ENCODE results near the gene PSPC1.
"Not testable (repeated sequence)": the region's sequence is repeated elsewhere in the genome, so short reads cannot be mapped to it uniquely, and the experiment has no call there.

PSPC1 gene

DNA sequence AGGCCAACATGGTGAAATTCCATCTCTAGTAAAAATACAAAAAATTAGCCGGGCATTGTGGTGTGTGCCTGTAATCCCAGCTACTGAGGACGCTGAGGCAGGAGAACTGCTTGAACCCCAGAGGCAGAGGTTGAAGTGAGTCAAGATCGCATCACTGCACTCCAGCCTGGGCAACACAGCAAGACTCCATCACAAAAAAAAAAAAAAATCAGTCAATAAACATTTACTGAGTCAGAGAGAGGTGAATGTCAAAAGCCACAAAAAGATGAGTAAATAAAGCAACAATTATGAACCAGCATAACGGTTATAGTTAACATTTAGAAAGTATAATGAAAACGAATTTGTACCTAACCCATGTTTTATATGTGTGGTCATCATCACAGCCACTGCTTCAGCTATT lies 23.1 kb downstream of the PSPC1 start:
- DNase-seq: no peak

DNA sequence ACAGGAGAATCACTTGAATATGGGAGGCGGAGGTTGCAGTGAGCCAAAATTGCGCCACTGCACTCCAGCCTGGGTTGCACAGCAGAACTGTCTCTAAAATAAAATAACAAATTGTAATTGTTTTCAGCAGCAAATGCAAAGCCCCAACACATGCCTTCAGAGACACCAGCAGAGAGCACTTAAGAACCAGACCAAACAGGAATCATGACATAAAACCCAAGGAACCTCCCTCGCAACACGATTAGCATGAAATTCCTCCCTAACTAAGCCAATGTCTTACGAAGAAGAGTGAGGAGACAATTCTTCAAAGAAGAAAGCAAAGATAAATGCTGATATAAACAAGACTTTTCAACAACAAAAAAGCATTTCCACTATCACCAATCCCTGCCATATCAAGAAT lies 40.1 kb downstream of the PSPC1 start:
- no peak for DNase-seq

DNA sequence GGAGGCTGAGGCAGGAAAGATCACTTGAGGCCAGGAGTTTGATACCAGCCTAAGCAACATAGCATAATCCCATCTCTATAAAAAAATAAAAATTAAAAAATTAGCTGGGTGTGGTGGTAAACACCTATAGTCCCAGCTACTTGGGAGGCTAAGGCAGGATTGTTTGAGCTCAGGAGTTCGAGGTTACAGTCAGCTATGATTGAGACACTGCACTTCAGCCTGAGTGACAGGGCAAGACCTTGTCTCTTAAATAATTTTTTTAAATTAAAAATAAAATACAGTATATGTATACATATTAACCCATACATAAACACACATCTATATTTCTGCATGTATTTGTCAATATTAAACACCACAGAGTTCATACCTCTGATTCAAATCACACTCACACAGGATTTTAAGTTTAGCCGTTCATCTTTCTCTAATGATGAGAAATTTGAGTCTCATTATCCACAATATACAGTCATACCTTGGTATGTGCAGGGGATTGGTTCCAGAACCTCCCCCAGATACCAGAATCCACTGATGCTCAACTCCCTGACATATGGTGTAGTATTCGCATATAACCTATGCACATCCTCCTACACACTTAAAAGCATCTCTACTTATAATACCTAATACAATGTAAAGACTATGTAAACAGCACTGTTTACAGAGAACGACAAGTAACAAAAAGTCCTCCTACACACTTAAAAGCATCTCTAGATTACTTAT lies 44.7 kb downstream of the PSPC1 start:
- no peak for DNase-seq

DNA sequence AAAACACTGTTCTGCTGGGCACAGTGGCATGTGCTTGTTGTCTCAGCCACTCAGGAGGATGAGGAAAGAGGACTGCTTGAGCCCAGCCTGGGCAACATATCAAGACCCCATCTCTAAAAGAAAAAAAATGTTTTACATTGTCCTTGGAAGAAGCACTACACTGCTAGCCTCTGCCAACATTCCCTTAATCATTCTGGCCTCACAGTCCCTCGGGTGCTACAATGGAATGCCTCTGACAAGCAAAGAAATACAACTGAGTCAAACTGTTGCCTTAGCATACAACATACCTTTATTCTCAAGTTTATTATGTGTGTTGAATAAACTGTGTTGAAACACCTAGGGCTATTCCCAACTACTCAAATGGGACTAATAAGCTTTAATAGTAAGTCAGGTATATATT lies 56.1 kb downstream of the PSPC1 start:
- no peak for DNase-seq

DNA sequence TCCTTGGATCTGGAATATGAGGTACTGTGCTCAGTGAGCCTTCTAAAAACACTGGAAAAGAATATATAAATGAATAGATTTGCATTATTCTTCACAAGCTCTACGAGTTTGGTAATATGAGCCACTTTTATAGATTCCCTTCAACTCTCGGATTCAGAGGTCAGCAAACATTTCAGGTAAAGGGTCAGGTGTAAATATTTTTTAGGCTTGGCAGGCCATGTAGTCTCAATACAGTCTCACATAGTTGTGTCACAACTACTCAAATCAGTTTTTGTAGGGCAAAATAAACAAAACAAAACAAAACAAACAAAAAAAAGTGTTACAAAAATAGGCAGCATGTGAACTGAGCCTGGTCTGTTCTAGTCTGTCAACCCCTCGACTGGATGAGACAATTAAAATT lies 57.4 kb downstream of the PSPC1 start:
- DNase-seq: no peak

DNA sequence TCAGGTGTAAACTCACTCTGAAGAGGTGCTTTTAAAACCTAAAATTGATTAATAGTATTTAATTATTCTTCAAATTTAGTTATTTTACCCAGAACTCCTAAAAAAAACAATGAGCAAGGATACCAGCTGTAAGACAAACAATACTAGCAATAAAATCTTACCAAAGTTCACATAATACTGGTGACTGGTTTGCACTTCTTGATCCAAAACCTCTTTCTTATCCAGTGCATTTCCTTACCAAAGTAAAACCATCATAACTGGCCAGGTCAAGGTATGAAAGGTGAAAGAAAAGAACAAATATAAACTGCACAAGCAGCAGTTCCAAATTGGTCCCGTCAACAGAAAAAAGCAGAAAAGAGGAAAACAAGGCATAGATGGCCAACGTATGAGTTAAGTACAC lies 62.7 kb downstream of the PSPC1 start:
- no peak for DNase-seq

DNA sequence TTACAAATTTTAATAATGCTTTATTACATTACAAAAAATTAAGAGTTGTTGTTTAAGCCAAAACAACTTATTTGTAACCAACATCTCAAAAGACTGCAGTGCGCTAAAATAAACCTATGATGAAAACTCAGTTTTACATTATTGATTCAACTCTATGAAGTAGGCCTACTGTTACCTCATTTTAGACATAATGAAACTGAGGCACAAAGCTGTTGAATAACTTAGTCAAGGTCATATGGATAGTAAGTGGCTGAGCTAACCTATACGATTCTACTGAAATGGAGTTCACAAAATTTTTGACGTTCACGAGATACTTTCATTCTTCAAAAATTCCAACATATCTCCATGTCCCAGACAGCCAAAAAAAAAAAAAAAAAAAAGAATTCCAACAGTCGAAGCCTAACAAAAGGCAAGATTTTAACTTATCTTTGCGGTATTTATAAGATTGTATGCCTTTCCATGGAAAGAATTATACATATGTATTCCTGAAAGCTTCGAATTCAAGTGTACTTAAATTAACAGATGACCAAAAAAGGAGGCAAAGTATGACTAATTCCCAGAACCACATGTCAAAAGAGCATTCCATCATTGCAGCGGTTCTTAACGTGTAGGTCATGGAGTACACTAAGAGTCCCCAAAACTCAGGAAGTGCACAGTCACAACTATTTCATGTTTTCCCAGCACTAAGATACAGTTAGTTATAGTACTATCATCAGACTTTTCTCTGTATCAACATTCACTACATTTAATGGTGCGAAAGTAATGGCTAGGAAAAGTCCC lies 69.4 kb downstream of the PSPC1 start:
- DNase-seq: peak; percentile 49 to 66 (median 56)

DNA sequence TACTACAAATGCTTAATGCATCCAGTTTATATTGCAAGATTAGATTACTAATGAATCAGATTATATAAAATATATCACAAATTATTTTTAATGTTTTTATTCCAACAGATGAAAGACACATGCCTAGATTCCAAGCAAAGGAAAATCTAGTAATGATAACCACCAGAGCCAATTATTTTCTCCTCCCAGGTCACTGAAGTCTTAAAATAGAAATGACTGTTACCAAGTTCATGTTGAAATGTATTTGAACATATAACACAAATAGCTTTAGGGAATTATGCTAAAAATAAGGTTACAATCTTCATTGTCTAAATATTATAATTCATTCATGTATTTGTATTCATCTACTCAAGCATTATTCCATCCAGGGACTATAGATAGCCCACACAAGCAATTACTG lies 73.0 kb downstream of the PSPC1 start:
- DNase-seq: not testable (repeated sequence)

DNA sequence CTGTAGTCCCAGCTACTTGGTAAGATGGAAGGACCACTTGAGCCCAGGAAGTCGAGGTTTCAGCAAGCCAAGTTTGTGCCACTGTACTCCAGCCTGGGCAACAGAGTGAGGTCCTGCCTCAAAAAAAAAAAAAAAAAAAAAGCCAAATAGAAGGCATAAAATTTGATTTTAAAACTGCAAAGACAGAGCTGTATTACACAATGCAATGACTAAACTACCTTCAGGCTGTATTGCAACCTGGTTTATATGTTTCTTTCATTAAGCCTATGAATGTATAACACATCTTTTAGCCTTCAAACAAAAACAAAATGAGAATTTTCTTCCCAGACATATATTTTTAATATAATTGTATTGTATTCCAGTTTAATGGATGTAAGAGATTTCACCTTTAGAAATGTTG lies 73.7 kb downstream of the PSPC1 start:
- DNase-seq: peak in 1 of 3 donors; percentile 5

DNA sequence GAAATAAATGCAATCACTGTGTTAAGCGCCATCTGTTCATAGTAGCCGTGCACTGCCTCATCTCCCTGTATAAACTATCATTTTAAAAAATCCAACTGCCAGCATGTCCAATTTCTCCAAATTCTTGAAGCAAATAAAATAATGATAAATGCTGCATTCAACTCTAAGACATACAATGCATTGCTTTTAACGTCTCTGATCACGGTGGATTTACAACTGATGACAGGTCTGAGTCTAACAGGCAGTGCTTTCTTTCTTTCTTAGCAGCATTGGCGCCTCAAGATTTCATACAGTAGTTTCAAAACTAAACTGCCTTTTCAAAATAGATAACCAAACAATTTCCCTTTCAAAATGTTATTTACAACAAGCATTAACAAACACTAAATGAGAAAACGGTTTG lies 78.5 kb downstream of the PSPC1 start:
- peak in 1 of 3 donors; percentile 11 for DNase-seq

DNA sequence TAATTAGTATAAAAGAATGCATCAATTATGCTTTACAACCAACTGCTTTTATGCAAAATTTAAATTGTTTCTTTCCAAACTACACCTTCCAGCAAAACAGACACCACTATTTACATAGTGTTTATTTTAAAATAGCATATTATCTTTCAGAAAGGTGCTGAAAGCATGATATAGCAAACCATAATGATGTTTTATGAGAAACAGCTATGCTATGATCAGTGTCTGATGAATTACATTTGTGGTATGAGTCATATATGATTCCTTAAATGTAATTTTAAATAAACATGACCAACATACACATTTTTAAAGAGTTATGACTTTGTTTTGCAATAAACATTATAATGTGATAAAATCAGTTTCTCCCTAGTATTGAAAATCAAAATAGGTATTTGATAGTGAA lies 81.1 kb downstream of the PSPC1 start:
- DNase-seq: peak in 1 of 3 donors; percentile 1

DNA sequence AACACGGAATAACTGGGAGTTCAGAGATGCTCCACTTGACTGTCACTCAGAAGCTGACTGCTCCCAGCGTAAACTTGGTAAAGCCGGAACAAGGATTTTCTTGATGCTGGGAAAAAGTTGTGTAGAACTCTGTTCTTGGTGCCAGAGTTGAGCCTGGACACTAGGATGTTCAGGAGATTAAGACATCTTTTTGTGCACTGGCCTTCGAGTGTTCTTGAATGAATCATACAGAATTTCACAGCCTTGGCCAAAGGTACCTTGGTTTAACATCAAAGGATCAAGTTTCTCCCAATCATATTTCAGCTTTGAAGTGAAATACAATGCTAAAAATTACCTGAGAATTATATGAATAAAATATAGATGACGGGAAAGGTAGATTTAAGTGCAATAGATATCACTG lies 81.8 kb downstream of the PSPC1 start:
- DNase-seq: not testable (repeated sequence)

DNA sequence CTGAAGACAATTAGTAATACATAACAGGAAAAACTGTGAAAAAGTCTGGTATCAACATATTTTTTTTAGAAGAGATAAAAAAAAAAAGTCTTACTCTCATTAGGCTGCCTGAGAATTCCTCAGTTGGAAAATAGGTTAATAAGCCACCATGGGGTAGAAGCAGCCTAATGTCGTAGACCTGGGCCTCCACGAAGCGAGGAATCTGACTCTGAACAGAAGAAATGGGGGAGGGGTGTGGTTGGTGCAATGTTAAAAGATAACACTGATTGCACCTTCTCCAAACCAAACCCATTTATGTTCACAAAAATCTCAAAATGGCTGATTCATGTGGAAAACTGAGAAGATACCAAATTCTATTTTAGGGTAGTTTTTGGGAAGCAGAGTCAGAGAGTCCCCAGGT lies 86.9 kb downstream of the PSPC1 start:
- DNase-seq: peak in 1 of 3 donors; percentile 1

DNA sequence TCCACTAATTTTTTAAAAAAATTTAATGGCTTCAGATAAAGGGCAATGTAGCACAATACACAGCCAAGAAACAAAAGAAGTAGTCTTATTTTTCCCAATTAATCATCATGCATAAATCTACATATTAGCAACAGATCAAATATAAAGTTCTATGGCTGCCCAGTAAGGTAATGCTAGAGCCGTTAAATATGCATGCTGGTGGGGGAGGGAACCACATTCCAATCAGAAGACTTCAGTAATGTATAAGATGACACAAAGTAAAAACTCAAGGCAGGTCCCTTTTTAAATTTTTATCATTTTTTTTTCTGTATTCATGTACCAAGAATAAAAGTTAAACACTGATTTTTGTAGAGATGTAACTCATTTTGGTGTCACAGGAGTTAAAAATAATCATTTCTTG lies 87.3 kb downstream of the PSPC1 start:
- peak in 1 of 3 donors; percentile 15 for DNase-seq

DNA sequence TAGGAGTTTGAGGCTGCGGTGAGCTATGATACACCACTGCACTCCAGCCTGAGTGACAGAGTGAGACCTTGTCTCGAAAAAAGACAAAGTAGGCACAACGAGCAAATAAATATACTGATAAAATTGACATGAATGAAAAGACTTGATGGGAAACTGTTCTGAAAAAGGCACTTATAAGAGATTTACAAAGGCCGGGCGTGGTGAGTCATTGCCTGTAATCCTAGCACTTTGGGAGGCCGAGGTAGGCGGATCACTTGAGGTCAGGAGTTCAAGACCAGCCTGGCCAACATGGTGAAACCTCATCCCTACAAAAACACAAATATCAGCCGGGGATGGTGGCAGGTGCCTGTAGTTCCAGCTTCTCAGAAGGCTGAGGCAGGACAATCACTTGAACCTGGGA lies 91.3 kb downstream of the PSPC1 start:
- not testable (repeated sequence) for DNase-seq

DNA sequence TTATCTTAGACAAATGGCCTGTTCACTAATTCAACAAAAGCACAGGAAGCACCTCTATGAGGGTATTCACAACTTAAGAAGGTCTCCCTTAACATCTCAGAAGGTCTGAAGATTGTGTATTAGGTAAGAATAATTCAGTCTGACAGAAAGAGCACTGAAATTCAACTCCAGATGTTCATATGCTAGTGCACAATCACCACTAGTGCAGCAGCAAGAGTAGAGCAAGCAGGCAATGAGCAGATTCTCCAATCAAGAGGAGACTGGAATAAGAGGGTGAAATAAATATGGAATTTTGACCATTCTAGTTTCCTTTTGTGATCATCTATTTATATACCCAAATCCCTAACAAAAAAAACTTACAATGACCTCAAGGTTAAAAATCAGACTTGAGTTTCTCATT lies 97.3 kb downstream of the PSPC1 start:
- no peak for DNase-seq

DNA sequence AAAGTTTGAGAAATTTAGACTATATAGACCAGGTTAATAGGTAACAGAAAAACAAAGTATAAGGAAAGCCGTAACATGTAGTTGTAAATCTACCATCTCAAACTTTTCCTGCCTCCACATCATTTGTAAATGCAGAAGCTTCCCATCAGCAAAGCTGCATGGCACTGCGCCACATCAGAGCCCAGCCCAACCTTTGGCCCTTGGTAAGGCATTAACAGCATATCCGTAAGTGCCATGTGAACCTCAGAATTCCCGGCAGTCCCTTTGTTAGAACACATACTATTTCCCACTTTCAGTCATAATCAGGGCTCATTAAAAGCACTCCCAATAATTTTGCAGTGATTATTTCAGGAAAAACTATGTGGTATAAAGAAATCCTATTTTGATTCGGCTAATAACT lies 97.7 kb downstream of the PSPC1 start:
- DNase-seq: no peak

DNA sequence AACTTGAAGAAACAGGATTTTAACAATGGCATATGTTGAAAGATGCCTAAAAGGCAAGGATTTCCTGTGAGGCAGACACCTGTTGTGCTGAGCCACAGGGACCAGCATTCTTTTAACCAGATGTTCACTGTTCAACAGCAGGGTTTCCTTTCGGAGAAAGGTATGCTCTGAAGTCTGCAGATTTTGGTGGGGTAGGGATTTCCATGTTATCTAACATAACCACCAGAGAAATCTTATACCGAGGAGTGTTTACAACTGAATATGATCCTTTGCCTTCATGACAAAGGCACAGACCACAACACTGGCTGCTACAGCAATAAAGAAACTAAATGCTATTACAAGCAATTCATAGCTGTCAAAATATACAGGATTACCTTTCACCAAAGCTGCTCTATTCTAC lies 101.2 kb downstream of the PSPC1 start:
- DNase-seq: no peak

DNA sequence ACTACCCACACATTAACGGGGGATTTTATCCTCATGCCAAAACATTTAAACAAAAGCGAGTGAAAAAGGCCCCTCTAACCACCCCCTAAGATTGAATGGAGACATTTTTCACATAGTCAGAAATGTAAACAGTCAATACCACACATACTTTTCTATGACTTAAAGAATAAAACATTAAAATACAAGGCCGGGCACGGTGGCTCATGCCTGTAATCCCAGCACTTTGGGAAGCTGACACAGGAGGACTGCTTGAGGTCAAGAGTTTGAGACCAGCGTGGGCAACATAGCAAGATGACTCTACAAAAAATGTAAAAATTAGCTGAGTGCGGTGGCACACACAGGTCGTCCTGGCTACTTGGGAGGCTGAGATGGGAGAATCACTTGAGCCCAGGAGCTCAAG lies 102.0 kb downstream of the PSPC1 start:
- DNase-seq: no peak

DNA sequence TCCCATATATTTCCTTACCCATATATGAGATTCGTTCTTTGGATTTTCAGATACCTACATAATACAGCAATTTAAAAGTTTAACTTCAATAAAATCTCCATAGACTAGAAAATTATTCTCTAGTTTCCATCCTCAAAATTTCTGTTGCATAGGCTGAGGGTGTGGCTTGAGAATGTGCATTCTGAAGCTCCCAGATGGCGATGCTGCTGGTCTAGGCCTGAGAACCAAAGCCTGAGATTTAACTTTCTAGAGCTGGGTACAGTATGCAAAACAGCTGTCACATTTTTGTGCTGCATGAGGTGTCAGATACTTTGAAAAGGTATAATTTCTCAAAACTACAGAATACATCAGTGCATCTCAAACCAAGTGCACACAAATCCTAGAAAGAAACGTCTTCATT lies 106.6 kb downstream of the PSPC1 start:
- DNase-seq: no peak

DNA sequence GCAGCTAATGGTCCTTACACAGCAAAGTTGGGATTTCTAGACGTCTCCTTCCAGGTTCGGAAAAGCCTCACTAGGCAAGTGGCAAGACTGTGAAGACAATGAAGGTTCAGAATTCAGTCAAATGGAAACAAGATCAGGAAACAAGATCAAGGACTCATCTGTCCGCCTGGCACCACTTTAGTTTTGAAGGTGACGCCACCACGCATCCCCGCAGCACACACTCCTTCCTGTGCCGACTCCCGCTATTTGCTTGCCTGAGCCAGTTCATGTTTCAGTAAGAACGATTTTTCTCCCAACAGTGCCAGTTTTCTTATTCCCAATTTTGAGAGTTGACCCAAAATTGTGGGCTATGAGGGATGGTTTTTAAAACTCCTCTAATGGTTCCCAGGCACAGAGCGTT lies 107.8 kb downstream of the PSPC1 start:
- no peak for DNase-seq

DNA sequence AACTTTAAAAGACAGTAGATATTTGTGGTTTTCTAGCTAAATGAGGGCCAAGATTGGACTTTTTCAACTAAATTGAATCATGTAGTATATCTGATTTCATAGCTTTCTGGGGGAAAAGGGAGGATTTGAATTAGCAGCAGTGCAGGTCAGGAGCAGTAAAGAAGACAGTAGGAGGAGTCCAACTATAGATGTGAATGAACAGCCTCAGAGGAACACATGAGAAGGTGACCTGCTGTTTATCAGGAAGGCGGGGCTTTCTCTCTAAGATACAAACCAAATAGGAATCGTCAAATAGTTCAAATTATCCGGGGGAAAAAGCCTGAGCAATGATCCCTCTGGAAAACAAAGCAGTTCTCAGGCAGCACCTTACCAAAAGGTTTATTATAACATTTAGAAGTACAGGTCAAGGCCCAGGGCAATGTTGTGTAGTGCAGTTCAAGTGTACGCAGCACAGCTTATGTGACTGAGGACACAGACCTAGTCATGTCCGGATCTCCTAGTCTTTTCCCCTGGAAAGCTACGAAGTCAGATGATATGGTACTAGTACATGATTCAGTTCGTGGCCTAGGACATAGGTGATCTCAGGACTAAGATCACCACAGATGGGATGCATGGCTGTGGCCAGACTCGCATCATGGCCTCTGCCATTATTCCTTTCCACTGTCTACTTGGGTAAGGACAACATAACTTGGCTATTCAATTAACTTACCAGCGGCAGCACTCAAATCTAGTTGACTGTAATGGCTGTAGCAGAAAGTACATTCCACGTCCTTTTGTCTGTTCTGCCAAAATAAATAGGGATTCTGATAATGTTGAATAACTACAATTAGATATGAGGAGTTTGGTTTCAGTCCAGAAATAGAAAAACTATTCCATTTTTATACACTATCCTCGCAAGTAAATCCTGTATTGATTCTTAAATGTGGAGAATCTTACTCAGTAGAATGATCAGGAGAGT lies 109.0 kb downstream of the PSPC1 start:
- no peak for DNase-seq

DNA sequence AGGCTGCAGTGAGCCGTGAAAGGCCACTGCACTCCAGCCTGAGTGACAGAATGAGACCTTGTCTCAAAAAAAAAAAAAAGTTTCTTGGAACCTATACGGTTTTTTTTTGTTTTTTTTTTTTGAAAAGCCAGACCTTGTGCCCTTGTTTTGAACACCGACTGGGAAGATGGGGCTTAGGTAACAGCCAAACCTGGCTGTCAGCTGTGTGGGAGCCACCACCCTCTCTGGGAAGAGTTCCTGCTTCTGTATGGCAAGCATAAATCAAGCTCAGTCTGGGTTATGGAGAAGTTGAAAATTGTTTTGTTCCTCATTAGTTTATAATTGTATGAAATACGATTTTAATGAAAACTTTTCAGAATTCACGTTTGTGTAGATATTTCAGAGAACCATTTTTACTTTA lies 109.8 kb downstream of the PSPC1 start:
- DNase-seq: no peak

Measured in suppressor macrophage treated with lipopolysaccharide for 1 hour (primary cell).